ENCODE results near the gene IER5. TPM values are rescaled to one million over a fixed set of nuclear protein-coding genes. Genes with fewer than 3 reads are reported as not detected.

Gene IER5
- total and polyA plus RNA-seq, 9 of the 15 experiments (the other 6 are each of a cell fraction or from before 2014, with no cell fraction given), result 2.4 to 32.1 (median 12.0) TPM

GRCh38 chr1:181097242-181097641 is 8.7 kb downstream of the IER5 start (continued):
- no peak for TF ChIP-seq MAZ (CRISPR knock-in tag; conservative IDR thresholded peaks at IDR 0.05 in 1 of 2, IDR thresholded peaks at IDR 0.05 in 1 of 2)
- no peak for TF ChIP-seq ETV6 (IDR thresholded peaks at IDR 0.05; ENCODE audit: borderline replicate concordance in 1 of 2, low read depth in 2 of 2, low read length in 1 of 2)
- no peak for TF ChIP-seq ETV6 (CRISPR knock-in tag; IDR thresholded peaks at IDR 0.05; ENCODE audit: borderline replicate concordance)
- TF ChIP-seq FIP1L1 (IDR thresholded peaks at IDR 0.05; ENCODE audit: low read depth, low read length, poor library complexity, severe bottlenecking), result no peak

- no peaks in the 10 kb centered on the region for H3K36me3 ChIP-seq (ENCODE audit: control insufficient read depth, insufficient read depth, low read length)
- peak; percentile 40 for FAIRE-seq
- H3K79me2 ChIP-seq (ENCODE audit: control insufficient read depth, insufficient read depth, low read length), result peaks cover 1% of the 10 kb centered on the region; the same call in 1 of the 3 replicates
- H4K20me1 ChIP-seq (replicated peaks; ENCODE audit: control insufficient read depth, insufficient read depth, low read length), result no peaks in the 10 kb centered on the region
- intact Hi-C loops (cut with micrococcal nuclease) (no loop called here), in situ Hi-C loops (cut with MboI) (no loop called here)
- BruUV-seq (replicated peaks), result no TSS peak
- ChIA-PET POLR2A (interaction anchor here (0.7 to 12.3 kb wide), 8 partner anchors 8 to 263 kb away, joined by 3 to 257 read pairs (median 6); partner anchors contain the start of gene IER5), CTCF (ENCODE audit: low intra/inter-chr PET ratio) (no interaction called here)
- H3K27me3 ChIP-seq (ENCODE audit: control insufficient read depth in 2 of 2, insufficient read depth in 2 of 2, low read length in 2 of 2), result no peaks in the 10 kb centered on the region
- H3K9me1 ChIP-seq (ENCODE audit: control insufficient read depth, insufficient read depth, low read length), result no peaks in the 10 kb centered on the region
- peak overlapping the region; percentile 22; the same call in 1 of the 2 replicates for H3K4me2 ChIP-seq (ENCODE audit: insufficient read depth, low read length)
- ATAC-seq, result no peak
- H3K4me3 ChIP-seq, result no peak overlapping the region
- peak overlapping the region; percentile 3; the same call in 2 of the 3 replicates for H3K27ac ChIP-seq (ENCODE audit: extremely low read depth, low read depth, low read length)
- WGBS (ENCODE audit: insufficient coverage, low coverage, missing lambda C conversion rate), result 25% methylated on average over 11 of the region's 11 CpGs
- no peak for DNase-seq (ENCODE audit: extremely low read depth in 1 of 4, low spot score in 3 of 4)
- H3K9ac ChIP-seq (ENCODE audit: insufficient read depth in 1 of 2, low read depth in 2 of 2, low read length in 2 of 2), result no peak overlapping the region; a peak in 2 of 4 replicates
- H2AFZ ChIP-seq (ENCODE audit: low read depth, low read length), result peak overlapping the region; percentile 49
- H3K4me1 ChIP-seq (replicated peaks in 1 of 2; ENCODE audit: control insufficient read depth in 2 of 2, insufficient read depth in 2 of 2, low read length in 2 of 2), result peaks cover 27 to 57% of the 10 kb centered on the region in 2 experiments
- no peaks in the 10 kb centered on the region for H3K9me3 ChIP-seq (replicated peaks; ENCODE audit: control insufficient read depth, insufficient read depth, low read depth, low read length)
- TF ChIP-seq SMAD4 (CRISPR knock-in tag; conservative IDR thresholded peaks at IDR 0.05) (peak; percentile 36; the same call in 1 of the 2 replicates), TEAD4 (IDR thresholded peaks at IDR 0.05; ENCODE audit: low read length) (no peak), TEAD4 (CRISPR knock-in tag; IDR thresholded peaks at IDR 0.05; ENCODE audit: borderline replicate concordance) (no peak), AFF1 (IDR thresholded peaks at IDR 0.05; ENCODE audit: low read depth in 1 of 2, partially characterized antibody in 2 of 2) (peak in 1 of 2 experiments; percentile 41), RFX5 (IDR thresholded peaks at IDR 0.05; ENCODE audit: low read depth, low read length) (no peak), ELF1 (tag; IDR thresholded peaks at IDR 0.05) (no peak), TBP (optimal IDR thresholded peaks at IDR 0.05; ENCODE audit: low read depth, low read length) (peak; percentile 23), CREM (IDR thresholded peaks at IDR 0.05; ENCODE audit: low read depth) (no peak), GTF2F1 (IDR thresholded peaks at IDR 0.05; ENCODE audit: low read depth, low read length) (no peak), MCM2 (IDR thresholded peaks at IDR 0.05; ENCODE audit: low read depth) (no peak), MTA2 (IDR thresholded peaks at IDR 0.05; ENCODE audit: low read depth) (peak; percentile 47; the same call in 1 of the 2 replicates), FOXP1 (CRISPR knock-in tag; IDR thresholded peaks at IDR 0.05) (no peak), GATA2 (CRISPR knock-in tag; IDR thresholded peaks at IDR 0.05) (peak; percentile 46; the same call in 1 of the 2 replicates)
Measured at GRCh38 chr1:181099152-181100014, 10.9 kb downstream of the IER5 start.
